GM19240 (cell line): ENCODE measurements around the gene PEX26.
"Not testable (repeated sequence)": the region's sequence is repeated elsewhere in the genome, so short reads cannot be mapped to it uniquely, and the experiment has no call there.

Experiments used
- DNase-seq: peaks from one replicate; pipeline ENCODE4 v3.0.0; 2011; ENCODE audit warnings: low spot score; ENCODE audit not compliant: insufficient read length

PEX26 gene

GRCh38 chr22:18118345-18118915, 40.6 kb downstream of the PEX26 start:
- no peak for DNase-seq

GRCh38 chr22:18119409-18120110, 41.8 kb downstream of the PEX26 start:
- no peak for DNase-seq

GRCh38 chr22:18120857-18121256, 43.1 kb downstream of the PEX26 start:
- no peak for DNase-seq

- no peak for DNase-seq
Observed at GRCh38 chr22:18121506-18121905, 43.7 kb downstream of the PEX26 start.

GRCh38 chr22:18121954-18122554, 44.3 kb downstream of the PEX26 start:
- no peak for DNase-seq

GRCh38 chr22:18123476-18124025, 45.8 kb downstream of the PEX26 start:
- DNase-seq: not testable (repeated sequence)

- DNase-seq: no peak
Observed at GRCh38 chr22:18126606-18127005, 48.8 kb downstream of the PEX26 start.

GRCh38 chr22:18130018-18130417, 52.2 kb downstream of the PEX26 start:
- DNase-seq: no peak

- DNase-seq: no peak
Observed at GRCh38 chr22:18130699-18131429, 53.1 kb downstream of the PEX26 start.

GRCh38 chr22:18133452-18133851, 55.7 kb downstream of the PEX26 start:
- no peak for DNase-seq

- DNase-seq: no peak
Observed at GRCh38 chr22:18136563-18137320, 59.0 kb downstream of the PEX26 start.

- DNase-seq: not testable (repeated sequence)
Observed at GRCh38 chr22:18141004-18141403, 63.2 kb downstream of the PEX26 start.

GRCh38 chr22:18144105-18144504, 66.3 kb downstream of the PEX26 start:
- no peak for DNase-seq

- no peak for DNase-seq
Observed at GRCh38 chr22:18145676-18146388, 68.0 kb downstream of the PEX26 start.

GRCh38 chr22:18146389-18146753, 68.6 kb downstream of the PEX26 start:
- DNase-seq: no peak

- DNase-seq: no peak
Observed at GRCh38 chr22:18147791-18148190, 70.0 kb downstream of the PEX26 start.

GRCh38 chr22:18148293-18148965, 70.6 kb downstream of the PEX26 start:
- no peak for DNase-seq

GRCh38 chr22:18152519-18152918, 74.7 kb downstream of the PEX26 start:
- peak; percentile 64 for DNase-seq

GRCh38 chr22:18154821-18155390, 77.1 kb downstream of the PEX26 start:
- DNase-seq: no peak
